Parathyroid adenoma (tissue), 2 donors: ENCODE measurements around the gene DGKK.

Experiments used
- H2AFZ ChIP-seq: fragments of 300-600 bp; sonication (generic); one replicate; pipeline ENCODE4 v1.7.0; 2017; ENCODE audit warnings: antibody characterized with exemption, mild to moderate bottlenecking
- H3K27ac ChIP-seq: fragments of 300-600 bp; sonication (generic); one replicate; pipeline ENCODE4 v1.7.0; 2017
- H3K27me3 ChIP-seq: fragments of 300-600 bp; sonication (generic); one replicate; pipeline ENCODE4 v1.7.0; 2017; ENCODE audit warnings: low read length; ENCODE audit not compliant: control insufficient read depth, insufficient read depth
- H3K36me3 ChIP-seq: fragments of 300-600 bp; sonication (generic); one replicate; pipeline ENCODE4 v1.7.0; 2017; ENCODE audit warnings: low read length; ENCODE audit not compliant: control insufficient read depth, insufficient read depth
- H3K4me1 ChIP-seq: fragments of 300-600 bp; sonication (generic); one replicate; pipeline ENCODE4 v1.7.0; 2017; ENCODE audit warnings: control low read depth
- H3K4me2 ChIP-seq: fragments of 300-600 bp; sonication (generic); one replicate; pipeline ENCODE4 v1.7.0; 2017; ENCODE audit warnings: low read length
- H3K4me3 ChIP-seq: fragments of 300-600 bp; sonication (generic); one replicate; pipeline ENCODE4 v1.7.0; 2017; ENCODE audit warnings: low read depth, low read length
- H3K79me2 ChIP-seq: fragments of 300-600 bp; sonication (generic); one replicate; pipeline ENCODE4 v1.7.0; 2017; ENCODE audit warnings: control low read depth
- H3K9ac ChIP-seq: fragments of 300-600 bp; sonication (generic); one replicate; pipeline ENCODE4 v1.7.0; 2017; ENCODE audit warnings: mild to moderate bottlenecking
- H3K9me3 ChIP-seq: fragments of 300-600 bp; sonication (generic); one replicate; pipeline ENCODE4 v1.7.0; 2017; ENCODE audit warnings: low read length; ENCODE audit not compliant: control insufficient read depth
- CTCF ChIP-seq: fragments of 300-600 bp; sonication (generic); IDR thresholded peaks from one replicate; pipeline ENCODE4 v1.7.0; 2017; ENCODE audit warnings: antibody characterized with exemption, mild to moderate bottlenecking
- donor health status: primary hyperparathyroidism.

DGKK gene

GRCh38 chrX:50484662-50485061, 14.0 kb upstream of the DGKK start:
- no peak overlapping the region for H3K9ac ChIP-seq
- no peaks in the 10 kb centered on the region for H3K36me3 ChIP-seq

GRCh38 chrX:50483283-50483682, 12.7 kb upstream of the DGKK start:
- H3K4me2 ChIP-seq: no peak overlapping the region
- H3K4me1 ChIP-seq: no peaks in the 10 kb centered on the region
- H3K9me3 ChIP-seq: no peaks in the 10 kb centered on the region
- H3K36me3 ChIP-seq: no peaks in the 10 kb centered on the region
- H2AFZ ChIP-seq: no peak overlapping the region
- H3K79me2 ChIP-seq: no peaks in the 10 kb centered on the region
- H3K4me3 ChIP-seq: no peak overlapping the region
- no peaks in the 10 kb centered on the region for H3K27me3 ChIP-seq
- no peak overlapping the region for H3K27ac ChIP-seq
- no peak overlapping the region for H3K9ac ChIP-seq
- no peak for TF ChIP-seq CTCF

More at GRCh38 chrX:50484662-50485061, 14.0 kb upstream of the DGKK start:
- Histone ChIP-seq H3K79me2 (no peaks in the 10 kb centered on the region), H3K27ac (no peak overlapping the region), H3K4me1 (no peaks in the 10 kb centered on the region), H3K4me3 (no peak overlapping the region), H2AFZ (no peak overlapping the region), H3K9me3 (no peaks in the 10 kb centered on the region), H3K27me3 (no peaks in the 10 kb centered on the region), H3K4me2 (no peak overlapping the region)
- no peak for TF ChIP-seq CTCF

- TF ChIP-seq CTCF: no peak
- H3K27me3 ChIP-seq: no peaks in the 10 kb centered on the region
Observed at GRCh38 chrX:50475208-50475607, 4.6 kb upstream of the DGKK start.

GRCh38 chrX:50471390-50471789, 765 bp upstream of the DGKK start:
- no peaks in the 10 kb centered on the region for H3K36me3 ChIP-seq
- no peak overlapping the region for H3K4me3 ChIP-seq
- H2AFZ ChIP-seq: no peak overlapping the region
- no peak overlapping the region for H3K4me2 ChIP-seq
- no peaks in the 10 kb centered on the region for H3K79me2 ChIP-seq
- H3K4me1 ChIP-seq: no peaks in the 10 kb centered on the region
- no peak overlapping the region for H3K9ac ChIP-seq
- no peak for TF ChIP-seq CTCF
- no peaks in the 10 kb centered on the region for H3K9me3 ChIP-seq
- H3K27ac ChIP-seq: no peak overlapping the region
- H3K27me3 ChIP-seq: no peaks in the 10 kb centered on the region

More at GRCh38 chrX:50475208-50475607, 4.6 kb upstream of the DGKK start:
- H3K4me1 ChIP-seq: no peaks in the 10 kb centered on the region
- no peak overlapping the region for H3K4me3 ChIP-seq
- no peak overlapping the region for H3K27ac ChIP-seq
- H3K79me2 ChIP-seq: no peaks in the 10 kb centered on the region
- H3K9ac ChIP-seq: no peak overlapping the region
- H3K9me3 ChIP-seq: no peaks in the 10 kb centered on the region
- H2AFZ ChIP-seq: no peak overlapping the region
- no peaks in the 10 kb centered on the region for H3K36me3 ChIP-seq
- no peak overlapping the region for H3K4me2 ChIP-seq

GRCh38 chrX:50469206-50469605, 1.4 kb downstream of the DGKK start:
- no peaks in the 10 kb centered on the region for H3K27me3 ChIP-seq
- H3K27ac ChIP-seq: no peak overlapping the region
- H3K79me2 ChIP-seq: no peaks in the 10 kb centered on the region
- no peak overlapping the region for H2AFZ ChIP-seq
- no peaks in the 10 kb centered on the region for H3K9me3 ChIP-seq
- H3K36me3 ChIP-seq: no peaks in the 10 kb centered on the region
- H3K9ac ChIP-seq: no peak overlapping the region
- TF ChIP-seq CTCF: no peak
- no peaks in the 10 kb centered on the region for H3K4me1 ChIP-seq
- no peak overlapping the region for H3K4me2 ChIP-seq
- H3K4me3 ChIP-seq: no peak overlapping the region
